GM12875 (cell line): Measurements from ENCODE around the gene AMIGO2.

ENCODE experiments used
- H3K4me3 ChIP-seq: one replicate; pipeline ENCODE4 v1.5.1; 2011; ENCODE audit warnings: low read depth, low read length, control low read depth
- TF ChIP-seq, protein P1 (sequence below): IDR thresholded peaks from 2 replicates; pipeline ENCODE4 v1.5.1; 2011; ENCODE audit warnings: low read depth, mild to moderate bottlenecking, control low read depth, inconsistent platforms, low read length, moderate library complexity, borderline replicate concordance; ENCODE audit not compliant: insufficient read depth

AMIGO2 gene

DNA sequence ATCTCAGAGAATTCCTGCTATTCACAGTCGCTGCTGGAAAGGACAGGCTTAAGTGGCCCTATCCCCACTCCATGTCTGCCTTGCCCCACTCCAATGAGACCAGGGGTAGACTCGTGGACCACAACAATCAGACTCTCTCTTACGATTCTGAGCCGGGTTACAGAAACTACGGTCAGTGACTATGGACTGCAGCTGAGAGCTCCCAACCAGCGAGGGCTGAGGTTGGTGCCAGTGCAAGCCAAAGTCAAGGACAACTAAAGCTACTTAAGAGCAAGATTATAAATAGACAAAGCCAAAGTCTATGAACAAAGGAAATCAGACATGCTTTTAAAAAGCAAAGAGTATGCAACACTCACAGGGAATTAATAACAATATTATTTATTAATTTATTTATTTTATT is 18.3 kb upstream of the AMIGO2 start:
- TF ChIP-seq, protein P1, sequence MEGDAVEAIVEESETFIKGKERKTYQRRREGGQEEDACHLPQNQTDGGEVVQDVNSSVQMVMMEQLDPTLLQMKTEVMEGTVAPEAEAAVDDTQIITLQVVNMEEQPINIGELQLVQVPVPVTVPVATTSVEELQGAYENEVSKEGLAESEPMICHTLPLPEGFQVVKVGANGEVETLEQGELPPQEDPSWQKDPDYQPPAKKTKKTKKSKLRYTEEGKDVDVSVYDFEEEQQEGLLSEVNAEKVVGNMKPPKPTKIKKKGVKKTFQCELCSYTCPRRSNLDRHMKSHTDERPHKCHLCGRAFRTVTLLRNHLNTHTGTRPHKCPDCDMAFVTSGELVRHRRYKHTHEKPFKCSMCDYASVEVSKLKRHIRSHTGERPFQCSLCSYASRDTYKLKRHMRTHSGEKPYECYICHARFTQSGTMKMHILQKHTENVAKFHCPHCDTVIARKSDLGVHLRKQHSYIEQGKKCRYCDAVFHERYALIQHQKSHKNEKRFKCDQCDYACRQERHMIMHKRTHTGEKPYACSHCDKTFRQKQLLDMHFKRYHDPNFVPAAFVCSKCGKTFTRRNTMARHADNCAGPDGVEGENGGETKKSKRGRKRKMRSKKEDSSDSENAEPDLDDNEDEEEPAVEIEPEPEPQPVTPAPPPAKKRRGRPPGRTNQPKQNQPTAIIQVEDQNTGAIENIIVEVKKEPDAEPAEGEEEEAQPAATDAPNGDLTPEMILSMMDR: no peak
- H3K4me3 ChIP-seq: no peak overlapping the region

DNA sequence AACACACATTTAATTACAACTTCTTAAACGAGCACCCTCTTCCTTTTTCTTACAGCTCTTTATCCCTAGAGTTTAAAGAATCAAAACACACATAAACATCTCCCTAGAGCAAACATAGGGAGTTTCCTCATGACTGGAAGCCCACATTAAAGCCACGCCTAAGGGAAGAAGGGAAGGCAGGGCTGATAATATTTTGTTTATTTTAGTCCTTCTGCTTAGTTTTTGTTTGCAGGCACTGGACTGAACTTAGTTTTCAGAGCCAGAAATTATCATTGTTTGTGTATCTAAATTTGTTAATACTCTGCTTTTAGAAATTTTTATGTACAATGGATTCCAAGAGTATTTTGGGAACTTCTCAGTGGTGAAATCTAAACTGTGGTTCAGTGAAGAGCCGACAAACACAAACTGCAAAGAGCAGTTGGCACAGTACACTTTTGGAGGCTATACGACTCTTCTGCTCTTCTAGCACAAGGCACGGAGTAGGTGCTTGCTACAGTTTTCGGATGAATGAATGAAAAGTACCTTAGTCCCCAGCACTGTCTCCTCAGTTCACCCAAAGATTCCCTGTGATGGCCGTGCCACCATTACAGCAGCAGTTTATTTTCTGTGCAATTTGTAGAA is 17.6 kb upstream of the AMIGO2 start:
- TF ChIP-seq, protein P1: no peak
- H3K4me3 ChIP-seq: no peak overlapping the region

DNA sequence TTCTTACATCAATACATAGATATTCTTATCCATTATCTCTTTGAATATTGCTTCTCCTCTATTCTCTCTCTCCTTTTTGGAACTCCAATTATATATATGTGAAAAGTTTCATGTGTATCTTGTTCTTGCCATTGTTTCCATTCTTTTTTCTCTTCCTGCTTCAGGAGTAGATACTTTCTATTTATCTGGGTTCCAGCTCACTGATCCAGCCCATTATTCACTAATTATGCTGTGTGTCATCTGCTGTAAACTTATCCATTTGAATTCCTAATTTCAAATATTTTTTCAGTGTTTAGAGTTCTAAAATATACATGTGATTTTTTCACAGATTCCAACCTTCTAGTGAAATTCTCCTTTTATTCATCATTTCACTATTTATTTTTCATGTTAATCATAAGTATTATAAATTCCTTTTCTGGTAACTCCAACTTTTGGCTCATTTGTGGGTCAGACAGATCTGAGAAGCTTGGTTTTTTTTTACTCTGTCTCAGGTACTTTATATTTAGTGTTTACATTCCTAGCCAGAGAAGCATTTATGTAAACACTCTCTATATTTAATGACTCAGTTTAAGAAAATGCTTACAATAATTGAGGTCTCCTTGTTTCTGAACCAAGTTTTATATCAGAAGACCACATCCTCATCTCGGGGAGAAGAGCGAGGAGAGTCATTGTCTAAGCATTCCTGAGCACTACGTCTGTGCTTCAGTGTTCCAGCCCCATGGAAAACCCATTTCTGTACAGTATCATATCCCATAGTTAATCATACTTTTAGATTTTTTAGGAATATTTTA is 15.9 kb upstream of the AMIGO2 start:
- no peak overlapping the region for H3K4me3 ChIP-seq
- TF ChIP-seq, protein P1: no peak

DNA sequence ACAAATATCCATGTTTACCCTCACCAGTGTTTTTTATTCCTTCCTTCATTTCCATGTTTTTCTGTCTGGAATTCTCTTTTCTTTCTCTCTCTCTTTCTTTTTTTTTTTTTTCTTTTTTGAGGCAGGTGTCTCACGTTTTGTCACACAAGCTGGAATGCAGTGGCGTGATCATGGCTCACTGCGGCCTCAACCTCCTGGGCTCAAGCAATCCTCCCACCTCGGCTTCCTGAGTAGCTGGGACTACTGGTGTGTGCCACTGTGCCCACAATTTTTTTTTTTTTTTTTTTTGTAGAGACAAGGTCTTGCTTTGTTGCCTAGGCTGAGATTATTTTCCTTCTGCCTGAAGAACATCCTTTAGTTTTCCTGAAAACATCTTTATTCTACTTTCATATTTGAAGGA is 15.0 kb upstream of the AMIGO2 start:
- H3K4me3 ChIP-seq: no peak overlapping the region
- TF ChIP-seq, protein P1: no peak

DNA sequence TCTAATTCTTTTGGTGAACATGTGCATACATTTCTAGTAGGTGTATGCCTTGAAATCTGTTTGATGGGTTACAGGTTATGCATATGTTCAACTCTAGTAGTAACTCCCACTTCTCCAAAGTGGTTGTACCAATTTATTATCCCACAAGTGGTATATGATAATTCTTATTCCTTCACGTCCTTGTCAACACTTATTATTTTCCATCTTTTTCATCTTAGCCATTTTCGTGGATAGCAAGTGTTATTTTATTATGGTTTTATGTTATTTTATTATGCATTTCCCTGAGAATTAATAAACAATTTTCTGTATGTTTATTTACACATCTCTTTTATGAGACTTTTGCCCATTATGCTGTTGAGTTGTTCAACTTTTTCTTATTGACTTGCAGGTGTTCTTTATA is 11.2 kb upstream of the AMIGO2 start:
- no peak overlapping the region for H3K4me3 ChIP-seq
- TF ChIP-seq, protein P1: no peak

DNA sequence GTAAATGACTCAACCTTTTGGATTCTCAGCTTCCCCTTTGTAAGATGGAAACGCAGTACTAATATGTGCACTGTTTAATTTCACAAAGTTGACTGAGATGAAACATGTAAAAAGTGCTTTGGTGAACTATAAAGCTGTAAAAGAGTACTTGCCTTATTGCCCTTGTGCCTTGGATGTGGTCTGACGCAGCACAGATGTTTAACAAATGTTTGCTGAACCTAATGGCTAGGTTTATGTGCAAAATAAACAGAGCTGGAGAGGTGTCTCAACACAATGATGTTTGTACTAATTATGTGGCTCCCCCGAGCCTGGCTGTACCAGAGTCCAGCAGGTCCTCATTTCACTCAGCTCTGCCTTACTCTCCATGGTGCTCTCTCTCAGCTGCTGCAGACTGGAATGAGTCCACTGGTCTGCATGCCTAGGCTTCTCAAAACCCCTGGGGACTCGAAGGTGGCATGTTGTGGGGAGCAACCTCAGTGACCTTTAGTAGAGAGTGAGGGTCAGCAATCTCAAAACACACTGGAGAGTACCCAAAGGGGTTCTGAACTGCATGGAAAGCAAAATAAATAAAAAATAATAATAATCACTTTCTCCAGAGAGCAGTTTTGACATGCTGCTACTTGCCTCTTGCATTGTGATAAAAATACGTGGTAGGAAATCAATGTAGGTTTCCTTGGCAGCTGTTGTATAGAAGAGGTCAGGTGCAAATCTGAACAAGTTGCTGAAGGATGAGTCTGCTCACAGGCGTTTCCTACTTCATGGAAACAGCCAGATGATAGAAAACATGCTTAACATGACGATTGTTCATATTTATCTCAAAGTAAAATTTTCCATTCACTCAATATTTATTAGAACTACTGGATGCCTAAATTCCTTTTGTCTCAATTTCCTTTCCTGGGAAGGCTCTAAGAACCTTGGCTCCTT is 8.5 kb upstream of the AMIGO2 start:
- TF ChIP-seq, protein P1: no peak
- H3K4me3 ChIP-seq: no peak overlapping the region
